Stimulated activated CD4-positive, alpha-beta T cell treated with anti-CD3 and anti-CD28 coated beads, Interleukin-4, amount 100 ng/mL, for 24 hours (primary cell): ENCODE results near the gene RBM19.

Experiments used
- DNase-seq: peaks from one replicate; pipeline ENCODE4 v3.0.0-alpha.2; 2020

The RBM19 gene

GRCh38 chr12:113877607-113878006 lies 88.5 kb downstream of the RBM19 start:
- DNase-seq: no peak

- no peak for DNase-seq
These were observed 90.0 kb downstream of the RBM19 start for GRCh38 chr12:113876160-113876559.

DNA sequence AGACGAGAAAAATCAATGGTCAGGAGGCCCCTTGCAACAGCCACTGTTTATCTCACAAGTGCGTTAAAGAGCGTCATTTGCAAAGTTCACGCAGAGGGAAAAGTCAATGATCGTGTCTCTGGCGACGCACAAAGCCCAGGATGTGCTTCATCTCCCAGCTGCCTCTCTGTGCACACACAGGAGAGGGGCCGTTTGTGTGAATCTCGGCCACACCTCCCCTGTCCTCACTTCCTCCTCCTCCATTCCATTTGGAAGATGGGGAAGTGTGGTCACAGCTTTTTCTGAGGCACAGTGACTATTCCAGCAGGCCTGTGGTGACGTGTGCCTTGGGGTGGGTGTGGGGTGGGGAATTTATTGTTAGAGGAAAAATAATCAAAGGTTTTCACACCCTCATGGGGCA lies 90.4 kb downstream of the RBM19 start:
- no peak for DNase-seq

DNA sequence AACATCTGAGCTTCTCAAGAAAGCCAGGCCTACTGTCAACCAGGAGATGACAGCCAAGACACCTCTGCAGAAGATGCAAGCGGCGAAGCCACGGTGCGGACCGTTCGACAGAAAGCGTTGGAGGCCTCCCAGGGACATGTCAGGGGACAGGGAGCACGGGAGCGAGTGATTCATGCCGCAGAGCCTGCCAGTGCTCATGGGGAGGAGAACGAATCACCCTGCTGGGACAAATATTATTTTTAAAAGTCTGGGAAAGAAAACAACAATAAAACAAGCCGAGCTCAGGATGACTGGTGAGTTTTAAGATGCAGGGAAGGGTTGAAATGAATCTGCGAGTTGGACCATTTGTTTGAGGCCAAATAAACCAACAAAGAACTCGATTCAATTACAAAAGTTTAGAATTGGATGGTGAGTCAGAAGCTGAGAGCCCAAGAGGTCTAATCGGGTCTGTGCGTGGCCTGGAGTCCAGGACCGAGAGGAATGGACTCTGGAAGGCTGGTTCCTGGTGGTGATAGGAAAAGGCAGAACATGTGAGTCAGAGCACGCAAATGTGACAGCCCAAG lies 91.0 kb downstream of the RBM19 start:
- no peak for DNase-seq

DNA sequence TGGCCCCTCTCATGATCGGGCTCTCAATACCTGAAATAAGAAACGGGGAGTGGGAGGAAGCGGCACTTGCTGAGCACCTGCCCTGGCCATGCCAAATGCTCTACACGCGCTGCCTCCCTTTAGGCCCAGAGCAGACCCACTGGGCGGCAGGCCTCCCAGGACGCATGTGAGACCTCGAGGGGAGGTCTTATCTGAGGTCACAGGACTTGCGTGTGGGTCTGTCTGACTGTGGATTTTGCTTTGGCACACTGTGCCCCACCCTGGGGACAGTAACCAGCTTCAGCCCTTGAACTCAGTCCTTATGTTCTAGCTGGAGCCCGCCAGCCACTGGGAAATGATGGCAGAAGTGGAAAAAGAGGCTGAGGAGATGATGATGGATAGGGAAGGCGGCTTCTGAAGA lies 91.8 kb downstream of the RBM19 start:
- DNase-seq: no peak

DNA sequence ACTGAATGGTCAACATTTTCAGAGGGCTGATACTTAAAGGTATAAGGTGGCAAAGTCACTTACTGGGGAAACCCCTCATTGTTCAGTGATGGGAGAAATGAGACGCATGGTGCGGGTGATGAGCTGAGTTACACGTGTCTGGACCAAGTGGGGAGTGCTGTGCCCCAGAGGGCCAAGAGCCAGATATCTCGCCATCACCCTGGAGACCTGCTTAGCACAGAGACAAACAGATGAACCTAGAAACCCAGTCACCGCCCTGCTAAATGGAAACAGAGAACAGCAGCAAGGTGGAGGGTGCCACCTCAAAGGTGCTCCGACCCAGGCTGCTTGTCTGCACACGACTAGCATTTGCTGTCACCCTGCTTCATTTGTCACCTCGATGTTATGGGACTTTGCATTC lies 92.4 kb downstream of the RBM19 start:
- DNase-seq: no peak

GRCh38 chr12:113870890-113871289 lies 95.2 kb downstream of the RBM19 start:
- DNase-seq: no peak

DNA sequence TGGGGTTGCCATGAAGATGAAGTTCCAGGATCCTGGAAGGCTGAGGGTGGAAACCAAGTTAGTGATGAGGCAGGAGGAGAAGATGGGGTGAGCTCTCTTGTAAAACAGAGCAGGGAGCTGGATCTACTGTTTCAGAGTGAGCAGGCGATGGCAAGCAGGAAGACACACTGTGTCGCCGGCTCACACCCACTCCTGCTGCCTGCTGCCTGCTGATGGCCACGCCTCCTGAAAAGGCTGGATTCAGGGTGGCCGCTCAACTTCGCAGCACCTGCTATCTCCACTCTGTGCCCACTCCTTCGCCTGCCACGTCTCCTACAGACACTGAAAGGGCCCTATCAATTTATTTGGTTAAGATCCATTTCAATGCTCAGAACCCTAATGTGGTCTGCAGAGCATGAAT lies 96.1 kb downstream of the RBM19 start:
- DNase-seq: no peak

DNA sequence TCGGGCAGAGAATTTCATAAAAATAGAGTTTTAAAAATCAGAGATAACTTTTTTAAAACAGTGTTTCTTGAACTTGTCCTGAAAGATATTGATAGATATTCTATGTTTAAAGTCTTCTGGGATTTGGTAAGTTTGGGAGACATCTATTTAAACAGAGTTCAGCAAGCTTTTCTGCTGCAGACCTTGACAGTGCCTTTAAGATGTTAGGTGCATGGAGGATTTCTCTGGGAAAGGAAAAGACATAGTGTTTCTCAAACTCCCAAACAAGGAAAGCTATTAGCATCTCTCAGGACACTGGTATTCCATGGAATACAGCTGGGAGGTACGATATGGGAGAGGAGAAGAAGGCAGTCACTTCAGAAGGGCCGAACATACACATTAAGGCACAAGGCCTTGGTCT lies 97.8 kb downstream of the RBM19 start:
- no peak for DNase-seq

- no peak for DNase-seq
These were observed 98.9 kb downstream of the RBM19 start for GRCh38 chr12:113867258-113867657.

DNA sequence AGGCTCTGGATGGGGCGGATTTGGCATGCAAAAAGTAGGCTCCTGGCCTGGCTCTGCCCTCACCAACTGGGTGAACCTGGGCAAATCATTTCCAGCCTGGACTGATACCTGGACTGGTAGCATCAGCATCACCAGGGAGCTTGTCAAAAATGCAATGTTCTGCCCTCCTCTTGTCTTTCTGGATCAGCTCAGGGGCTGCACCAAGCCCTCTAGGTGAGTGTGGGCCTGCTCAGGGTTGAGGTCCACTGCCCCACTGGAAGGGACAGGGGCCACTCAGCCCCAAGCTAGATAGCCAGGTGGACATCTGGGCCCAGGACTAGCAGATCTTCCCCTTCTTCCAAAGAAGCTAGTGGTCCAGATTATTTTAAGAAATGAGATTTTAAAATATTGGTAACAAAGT lies 99.6 kb downstream of the RBM19 start:
- DNase-seq: no peak

DNA sequence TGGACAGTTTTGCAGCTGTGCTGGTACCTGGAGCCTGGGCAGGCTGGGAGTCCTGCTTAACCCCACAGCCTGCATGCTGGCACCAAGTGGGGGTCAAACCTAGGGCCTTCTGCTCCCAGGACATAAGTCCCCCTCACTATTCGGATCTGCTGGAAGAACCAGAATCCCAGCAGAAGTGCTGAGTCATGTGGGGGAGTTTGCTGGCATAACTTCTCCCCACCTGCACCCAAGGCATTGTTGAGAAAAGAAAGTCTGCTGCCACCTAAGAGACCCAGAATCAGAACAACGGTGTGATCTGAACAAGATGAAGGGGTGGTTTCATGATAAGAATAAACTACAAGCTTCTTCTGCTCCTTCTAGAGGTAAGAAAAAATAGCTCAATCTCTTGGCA lies 102.7 kb downstream of the RBM19 start:
- DNase-seq: no peak

- DNase-seq: no peak
These were observed 103.3 kb downstream of the RBM19 start for GRCh38 chr12:113862590-113863454.

DNA sequence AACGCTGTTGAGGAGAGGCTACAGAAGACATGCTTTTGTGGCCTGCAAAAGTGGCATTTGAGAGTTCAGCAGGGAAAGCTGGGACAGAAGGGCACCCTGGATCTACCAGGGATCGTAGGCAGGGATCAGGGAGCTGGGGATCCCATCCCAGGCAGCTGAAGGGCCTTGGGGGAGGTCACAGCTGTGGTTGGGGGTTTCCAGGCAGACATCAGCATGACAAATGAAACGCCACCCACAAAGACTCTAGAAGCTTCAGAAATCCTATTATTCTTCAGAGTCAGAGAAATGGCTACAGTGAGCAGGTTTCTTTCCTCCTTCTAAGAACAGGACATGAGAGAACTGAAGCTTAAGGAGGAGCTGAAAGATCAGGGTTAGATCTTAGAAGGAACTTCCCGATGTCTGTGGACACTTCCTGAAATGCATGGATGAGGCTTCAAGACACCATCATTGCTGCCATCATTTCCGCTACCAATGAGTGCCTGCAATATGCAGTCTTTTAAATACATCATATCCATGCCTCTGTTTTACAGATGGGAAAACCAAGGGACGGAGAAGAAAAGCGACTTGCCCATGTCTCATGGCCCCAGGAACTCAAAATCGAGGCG lies 104.3 kb downstream of the RBM19 start:
- no peak for DNase-seq

DNA sequence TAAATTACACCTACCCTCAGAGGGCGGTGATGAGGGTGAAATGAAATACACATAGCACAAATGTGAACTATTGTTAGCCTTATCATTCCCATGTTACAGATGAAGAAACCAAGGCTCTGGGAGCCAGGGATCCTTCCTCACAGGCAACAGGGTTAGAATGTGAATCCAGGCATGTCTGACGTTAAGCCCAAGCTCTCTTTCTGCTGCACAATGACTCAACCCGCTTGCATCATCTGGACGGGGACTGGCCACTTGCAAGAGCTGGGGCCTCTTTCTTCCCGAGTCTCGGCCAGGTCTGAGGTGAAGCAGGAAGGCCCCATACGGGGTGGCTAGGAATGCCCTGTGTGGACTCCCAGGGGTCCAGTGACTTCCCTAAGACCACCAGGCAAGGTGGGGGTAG lies 105.2 kb downstream of the RBM19 start:
- DNase-seq: no peak

- DNase-seq: no peak
These were observed 105.9 kb downstream of the RBM19 start for GRCh38 chr12:113860059-113860820.

GRCh38 chr12:113858841-113859386 lies 107.2 kb downstream of the RBM19 start:
- DNase-seq: no peak

DNA sequence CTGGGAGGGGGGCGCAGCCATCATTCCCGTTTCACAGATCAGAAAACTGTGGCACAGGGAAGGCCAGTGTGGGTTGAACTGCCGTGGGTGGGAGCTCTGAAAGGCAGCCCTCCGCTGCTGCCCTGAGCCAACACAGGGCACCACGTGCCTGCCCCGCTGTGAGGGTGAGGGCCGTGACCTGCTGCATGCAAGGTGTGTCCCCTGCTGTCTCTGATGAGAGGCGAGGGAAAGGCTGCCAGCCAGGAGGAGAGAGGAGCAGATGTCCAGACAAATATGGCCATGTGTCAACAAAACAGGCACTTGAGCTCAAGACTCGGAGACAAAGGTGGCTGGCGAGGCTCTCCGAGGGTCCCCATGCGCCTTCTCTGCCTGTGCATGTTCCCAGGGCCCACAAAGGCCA lies 108.8 kb downstream of the RBM19 start:
- DNase-seq: no peak

DNA sequence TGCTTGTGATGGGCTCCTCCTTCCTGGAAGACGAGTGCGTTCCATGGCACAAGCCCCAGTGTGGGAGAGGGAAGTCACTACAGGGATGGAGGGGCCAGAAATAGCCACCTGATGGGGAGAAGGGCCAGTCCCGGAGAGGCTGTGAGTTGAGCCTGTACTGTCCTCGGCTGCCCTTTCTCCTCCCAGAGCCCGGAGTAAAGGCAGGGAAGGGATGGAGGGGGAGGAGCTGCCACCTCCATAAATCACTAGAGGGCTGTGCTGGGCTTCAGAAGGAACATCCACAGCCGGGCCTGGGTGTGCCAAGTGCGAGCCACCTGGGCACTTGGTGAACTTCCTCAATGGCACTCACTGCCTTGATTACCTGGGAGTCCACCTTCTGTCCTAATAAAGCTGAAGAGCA lies 110.1 kb downstream of the RBM19 start:
- no peak for DNase-seq

- DNase-seq: no peak
These were observed 111.6 kb downstream of the RBM19 start for GRCh38 chr12:113854385-113855142.

GRCh38 chr12:113853491-113853890 lies 112.6 kb downstream of the RBM19 start:
- no peak for DNase-seq

DNA sequence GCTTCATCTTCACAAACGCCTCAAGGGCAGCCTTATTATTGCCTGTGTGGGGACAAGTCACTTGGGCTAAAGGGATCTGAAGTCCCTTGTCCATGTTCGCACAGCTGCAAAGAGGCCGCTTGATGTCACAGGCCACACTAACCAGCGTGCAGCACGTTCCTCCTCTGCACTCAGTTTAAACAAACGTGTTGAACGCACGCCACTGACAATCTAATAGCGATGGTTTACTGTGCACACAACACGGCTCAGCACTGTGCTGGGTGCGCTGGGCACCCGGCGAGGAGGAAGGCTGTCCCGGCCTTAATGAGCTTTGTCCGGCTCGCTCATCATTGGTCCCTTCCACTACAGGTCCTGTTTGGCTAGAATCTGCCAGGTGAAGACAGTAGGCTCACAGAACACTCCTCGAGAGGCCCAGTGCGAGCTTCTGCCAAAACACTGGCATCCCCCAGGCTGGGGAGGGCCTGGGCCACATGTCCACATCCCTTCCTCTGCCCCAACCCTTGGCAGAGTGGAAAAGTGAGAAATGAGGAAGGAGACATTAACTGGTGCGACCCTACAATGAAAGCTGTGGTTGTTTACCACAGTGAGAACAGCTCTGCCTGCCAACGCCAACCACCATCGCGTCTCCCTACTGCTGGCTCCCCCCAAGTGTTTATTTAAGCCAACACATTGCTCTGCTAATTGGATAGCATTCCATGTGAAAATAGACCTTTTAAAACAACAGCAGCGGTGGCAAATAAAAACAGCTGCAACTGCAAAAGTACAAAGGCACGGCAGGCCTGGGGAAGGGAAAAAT lies 113.2 kb downstream of the RBM19 start:
- DNase-seq: no peak
